B cell (primary cell): Measurements from ENCODE around the gene EXOC3L2.

Experiments
- EZH2 ChIP-seq: IDR thresholded peaks from 2 replicates; pipeline ENCODE4 v1.6.1; 2012; ENCODE audit warnings: borderline replicate concordance, low read depth, mild to moderate bottlenecking, moderate library complexity, low read length; ENCODE audit not compliant: insufficient read depth, poor library complexity, severe bottlenecking
- TF ChIP-seq, protein P1 (sequence below): fragments of 200-600 bp; IDR thresholded peaks from one replicate; pipeline ENCODE4 v1.8.0; 2022; ENCODE audit warnings: antibody characterized with exemption, mild to moderate bottlenecking

DNA sequence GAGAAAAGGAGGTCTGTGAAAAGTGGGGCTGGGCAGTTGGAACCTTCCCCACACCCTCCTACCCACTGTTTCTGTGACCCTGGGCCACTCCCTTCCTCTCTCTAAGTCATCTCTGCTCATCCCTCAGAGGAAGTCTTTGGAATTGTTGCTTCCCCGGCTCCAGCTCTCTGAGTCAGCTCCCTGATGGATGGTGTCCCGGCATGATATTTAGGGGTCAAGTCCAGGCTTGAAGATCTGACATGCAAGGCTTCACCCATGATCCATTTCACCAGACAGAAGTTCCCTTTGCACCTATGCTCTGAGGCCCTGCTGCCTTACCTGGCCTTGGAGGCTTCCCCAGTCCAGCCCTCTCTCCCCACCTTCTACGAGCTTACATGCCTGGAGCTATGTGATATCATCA, 13.3 kb downstream of the EXOC3L2 start:
- TF ChIP-seq, protein P1, sequence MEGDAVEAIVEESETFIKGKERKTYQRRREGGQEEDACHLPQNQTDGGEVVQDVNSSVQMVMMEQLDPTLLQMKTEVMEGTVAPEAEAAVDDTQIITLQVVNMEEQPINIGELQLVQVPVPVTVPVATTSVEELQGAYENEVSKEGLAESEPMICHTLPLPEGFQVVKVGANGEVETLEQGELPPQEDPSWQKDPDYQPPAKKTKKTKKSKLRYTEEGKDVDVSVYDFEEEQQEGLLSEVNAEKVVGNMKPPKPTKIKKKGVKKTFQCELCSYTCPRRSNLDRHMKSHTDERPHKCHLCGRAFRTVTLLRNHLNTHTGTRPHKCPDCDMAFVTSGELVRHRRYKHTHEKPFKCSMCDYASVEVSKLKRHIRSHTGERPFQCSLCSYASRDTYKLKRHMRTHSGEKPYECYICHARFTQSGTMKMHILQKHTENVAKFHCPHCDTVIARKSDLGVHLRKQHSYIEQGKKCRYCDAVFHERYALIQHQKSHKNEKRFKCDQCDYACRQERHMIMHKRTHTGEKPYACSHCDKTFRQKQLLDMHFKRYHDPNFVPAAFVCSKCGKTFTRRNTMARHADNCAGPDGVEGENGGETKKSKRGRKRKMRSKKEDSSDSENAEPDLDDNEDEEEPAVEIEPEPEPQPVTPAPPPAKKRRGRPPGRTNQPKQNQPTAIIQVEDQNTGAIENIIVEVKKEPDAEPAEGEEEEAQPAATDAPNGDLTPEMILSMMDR, result no peak
- no peak for TF ChIP-seq EZH2
